HCT116 (cell line): ENCODE results near the gene P4HB. TPM values are rescaled to one million over a fixed set of nuclear protein-coding genes. Genes with fewer than 3 reads are reported as not detected.

Source experiments
- ATAC-seq: fragments of 200-7000 bp; cut with Tn5 transposase; 2 replicates; pipeline ENCODE4 v1.9.1; 2020; ENCODE audit warnings: mild to moderate bottlenecking, moderate library complexity
- BruUV-seq: library from RNA; stranded (reverse); fragments of 400-500 nt; replicated peaks from 2 replicates; lab custom pipeline; 2021; lab: Mats Ljungman, UMichigan
- CTCF ChIA-PET: fragments of 300-600 bp; sonication (Branson Sonifier 250); formaldehyde crosslinking; loops from one replicate; lab custom pipeline; 2021; ENCODE audit warnings: antibody characterized with exemption; lab: Charles Lee
- POLR2A ChIA-PET: fragments of 300-600, 350-600 bp; sonication (Branson Sonifier 250); formaldehyde crosslinking; loops from one replicate; lab custom pipeline; 2021; ENCODE audit warnings: antibody characterized with exemption; lab: Charles Lee
- RAD21 ChIA-PET, 2 experiments: fragments of 300-600 bp; sonication (Branson Sonifier 250); formaldehyde crosslinking; loops; one replicate each; lab custom pipeline; 2023; ENCODE audit warnings: low total read pairs in 2 of 2; ENCODE audit not compliant: uncharacterized antibody in 2 of 2, unreplicated experiment in 2 of 2, low non-redundant PET in 1 of 2; lab: Charles Lee
- DNase-seq: peaks from one replicate; pipeline ENCODE4 v3.0.0-alpha.2; 2010; ENCODE audit warnings: low read depth, low spot score
- H2AFZ ChIP-seq: fragments of 200-600 bp; shearing (Covaris generic), sonication (generic); 2 replicates; pipeline ENCODE4 v1.6.1; 2017; ENCODE audit warnings: low read depth, mixed run types, mixed read lengths, antibody characterized with exemption, low read length; ENCODE audit not compliant: poor library complexity, severe bottlenecking
- H3K27ac ChIP-seq: 2 replicates; pipeline ENCODE4 v1.5.1; 2012; ENCODE audit warnings: low read depth, low read length
- H3K27me3 ChIP-seq: fragments of 200-600 bp; sonication (generic); 2 replicates; pipeline ENCODE4 v1.6.1; 2016; ENCODE audit warnings: mixed run types, low read length, mixed read lengths; ENCODE audit not compliant: insufficient read depth
- H3K36me3 ChIP-seq, 2 experiments: fragments of 200-500 bp in 1 of 2; fragments of 200-600 bp in 1 of 2; sonication (Bioruptor generic) in 1 of 2; sonication (generic) in 1 of 2; 2 replicates each; pipeline versions ENCODE4 v1.5.1 to v1.6.1; 2014 to 2016; ENCODE audit warnings: low read length in 2 of 2, inconsistent platforms in 1 of 2, mixed read lengths in 1 of 2, mixed run types in 1 of 2; ENCODE audit not compliant: insufficient read depth in 2 of 2, control insufficient read depth in 1 of 2
- H3K4me1 ChIP-seq, 2 experiments: fragments of 200-600 bp in 1 of 2; sonication (generic) in 1 of 2; 2 replicates each; pipeline versions ENCODE4 v1.5.1 to v1.6.1; 2012 to 2017; ENCODE audit warnings: low read length in 2 of 2, inconsistent platforms in 1 of 2, mild to moderate bottlenecking in 1 of 2, mixed read lengths in 1 of 2, mixed run types in 1 of 2, moderate library complexity in 1 of 2; ENCODE audit not compliant: insufficient read depth in 2 of 2, control insufficient read depth in 1 of 2
- H3K4me2 ChIP-seq: fragments of 200-600 bp; sonication (generic); 2 replicates; pipeline ENCODE4 v1.6.1; 2017; ENCODE audit warnings: mixed run types, low read length, mixed read lengths
- H3K4me3 ChIP-seq, 2 experiments: fragments of 200-600 bp in 1 of 2; sonication (generic) in 1 of 2; replicated peaks in 1 of 2; 2 replicates each; pipeline ENCODE4 v1.5.1; 2011 to 2016; ENCODE audit warnings: low read length in 2 of 2, control low read depth in 1 of 2, low read depth in 1 of 2, mild to moderate bottlenecking in 1 of 2, mixed read lengths in 1 of 2, mixed run types in 1 of 2
- H3K79me2 ChIP-seq: fragments of 200-600 bp; sonication (generic); 2 replicates; pipeline ENCODE4 v1.6.1; 2017; ENCODE audit warnings: mild to moderate bottlenecking, mixed run types, low read length, moderate library complexity, mixed read lengths; ENCODE audit not compliant: insufficient read depth
- H3K9ac ChIP-seq: fragments of 200-600 bp; sonication (generic); 2 replicates; pipeline ENCODE4 v1.6.1; 2016; ENCODE audit warnings: low read length, mixed read lengths
- H3K9me2 ChIP-seq: fragments of 200-600 bp; sonication (generic), shearing (Covaris generic); 2 replicates; pipeline ENCODE4 v1.6.1; 2017; ENCODE audit warnings: mixed run types, mild to moderate bottlenecking, moderate library complexity; ENCODE audit not compliant: insufficient read depth
- H3K9me3 ChIP-seq, 2 experiments: fragments of 200-500 bp in 1 of 2; fragments of 200-600 bp in 1 of 2; sonication (Bioruptor generic) in 1 of 2; sonication (generic) in 1 of 2; 2 replicates each; pipeline ENCODE4 v1.6.1; 2014 to 2017; ENCODE audit warnings: low read length in 2 of 2, mixed read lengths in 2 of 2, inconsistent platforms in 1 of 2, low read depth in 1 of 2, mild to moderate bottlenecking in 1 of 2, mixed run types in 1 of 2, moderate library complexity in 1 of 2; ENCODE audit not compliant: control insufficient read depth in 1 of 2, insufficient read depth in 1 of 2
- H4K20me1 ChIP-seq: fragments of 200-600 bp; sonication (generic), shearing (Covaris generic); 2 replicates; pipeline ENCODE4 v1.6.1; 2017; ENCODE audit warnings: mixed run types, mild to moderate bottlenecking, moderate library complexity; ENCODE audit not compliant: insufficient read depth
- ATF3 ChIP-seq: IDR thresholded peaks from 2 replicates; pipeline ENCODE4 v1.6.1; 2012
- ELF1 ChIP-seq: IDR thresholded peaks from 2 replicates; pipeline ENCODE4 v1.6.1; 2012; ENCODE audit warnings: low read depth, borderline replicate concordance
- JUND ChIP-seq: IDR thresholded peaks from 2 replicates; pipeline ENCODE4 v1.6.1; 2012
- POLR2AphosphoS5 ChIP-seq: IDR thresholded peaks from 2 replicates; pipeline ENCODE4 v1.6.1; 2011; ENCODE audit warnings: mild to moderate bottlenecking, low read depth, low read length, moderate library complexity
- TCF7L2 ChIP-seq: IDR thresholded peaks from 2 replicates; pipeline ENCODE4 v1.7.0; 2011; ENCODE audit warnings: borderline replicate concordance, inconsistent platforms; ENCODE audit not compliant: insufficient read depth, insufficient read length; ENCODE audit errors: extremely low read depth
- YY1 ChIP-seq: IDR thresholded peaks from 2 replicates; pipeline ENCODE4 v1.6.1; 2011; ENCODE audit warnings: low read length, low read depth, moderate library complexity, mild to moderate bottlenecking; ENCODE audit not compliant: insufficient replicate concordance; ENCODE audit errors: extremely low read depth
- ZFX ChIP-seq: fragments of 450-650 bp; IDR thresholded peaks from 2 replicates; pipeline ENCODE4 v1.6.1; 2017
- intact Hi-C: fragments of 100-400 bp; cut with micrococcal nuclease; formaldehyde crosslinking; loops from 2 replicates; pipeline ENCODE4 v1.10.0; 2022
- total RNA-seq: library from RNA; stranded (reverse); gene quantifications from one replicate; pipeline ENCODE4 v1.2.1, GENCODE V29; 2021; ENCODE audit not compliant: unreplicated experiment

The P4HB gene
- total RNA-seq, 1 experiment from 2014 or later, result 1,043 TPM

GRCh38 chr17:81807839-81808238, 52.5 kb downstream of the P4HB start (continued):
- TF ChIP-seq TCF7L2 (no peak), POLR2AphosphoS5 (no peak), JUND (no peak), ZFX (no peak), ELF1 (no peak), YY1 (no peak)
- TF ChIP-seq, all 23 proteins: peak for 0

GRCh38 chr17:81807210-81807719, 53.1 kb downstream of the P4HB start:
- Histone ChIP-seq H3K4me1 (peaks cover 0 to 6% of the 10 kb centered on the region in 2 experiments; a peak in 2 of 4 replicates), H3K9me3 (no peaks in the 10 kb centered on the region), H3K79me2 (no peaks in the 10 kb centered on the region), H3K4me2 (no peak overlapping the region), H3K4me3 (no peak overlapping the region), H3K9ac (no peak overlapping the region), H3K36me3 (no peaks in the 10 kb centered on the region), H3K27me3 (peaks cover 13% of the 10 kb centered on the region; the same call in 1 of the 2 replicates), H3K27ac (no peak overlapping the region), H4K20me1 (no peaks in the 10 kb centered on the region), H3K9me2 (no peaks in the 10 kb centered on the region), H2AFZ (no peak overlapping the region)
- ChIA-PET RAD21 (interaction anchor here in 1 of 2 experiments (0.6 kb wide), 1 partner anchor 530 kb away, joined by 4 read pairs; no protein-coding TSS in a partner anchor), POLR2A (interaction anchor here (1.6 kb wide), 1 partner anchor 15 kb away, joined by 5 read pairs; no protein-coding TSS in a partner anchor), CTCF (no interaction called here)
- intact Hi-C loops, result no loop called here
- no peak for DNase-seq
- peak; percentile 6; the same call in 1 of the 2 replicates for ATAC-seq
- no peak for TF ChIP-seq POLR2AphosphoS5
- no peak for TF ChIP-seq ATF3
- no TSS peak for BruUV-seq
